LNCaP clone FGC (cell line): ENCODE data around the gene NUDC.

Experiments used
- DNase-seq: peaks from one replicate; pipeline ENCODE4 v3.0.0-alpha.2; 2011; ENCODE audit warnings: low read depth
- H3K4me3 ChIP-seq: 2 replicates; pipeline ENCODE4 v1.5.1; 2011; ENCODE audit warnings: mild to moderate bottlenecking, low read depth, low read length, control low read depth
- TF ChIP-seq, protein P1 (sequence below): IDR thresholded peaks from 2 replicates; pipeline ENCODE4 v1.5.1; 2012; ENCODE audit warnings: mild to moderate bottlenecking; ENCODE audit not compliant: control insufficient read depth, insufficient read depth; ENCODE audit errors: extremely low read depth

The NUDC gene

DNA sequence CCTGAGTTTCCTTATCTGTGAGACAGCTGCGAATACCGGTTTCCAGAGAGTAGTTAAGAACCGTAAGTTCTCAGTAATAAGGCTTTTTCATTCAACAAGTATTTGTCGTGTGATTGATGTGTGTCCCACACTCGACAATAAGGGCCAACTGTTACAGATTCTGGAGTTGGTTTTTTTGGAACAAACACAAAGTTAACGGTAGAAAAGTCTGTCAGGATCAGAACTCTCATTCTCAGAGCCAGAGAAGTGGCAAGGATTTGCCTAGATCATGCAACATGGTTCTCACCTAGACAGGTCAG is 837 bp downstream of the NUDC start:
- H3K4me3 ChIP-seq, result peak overlapping the region; percentile 99
- TF ChIP-seq, protein P1, sequence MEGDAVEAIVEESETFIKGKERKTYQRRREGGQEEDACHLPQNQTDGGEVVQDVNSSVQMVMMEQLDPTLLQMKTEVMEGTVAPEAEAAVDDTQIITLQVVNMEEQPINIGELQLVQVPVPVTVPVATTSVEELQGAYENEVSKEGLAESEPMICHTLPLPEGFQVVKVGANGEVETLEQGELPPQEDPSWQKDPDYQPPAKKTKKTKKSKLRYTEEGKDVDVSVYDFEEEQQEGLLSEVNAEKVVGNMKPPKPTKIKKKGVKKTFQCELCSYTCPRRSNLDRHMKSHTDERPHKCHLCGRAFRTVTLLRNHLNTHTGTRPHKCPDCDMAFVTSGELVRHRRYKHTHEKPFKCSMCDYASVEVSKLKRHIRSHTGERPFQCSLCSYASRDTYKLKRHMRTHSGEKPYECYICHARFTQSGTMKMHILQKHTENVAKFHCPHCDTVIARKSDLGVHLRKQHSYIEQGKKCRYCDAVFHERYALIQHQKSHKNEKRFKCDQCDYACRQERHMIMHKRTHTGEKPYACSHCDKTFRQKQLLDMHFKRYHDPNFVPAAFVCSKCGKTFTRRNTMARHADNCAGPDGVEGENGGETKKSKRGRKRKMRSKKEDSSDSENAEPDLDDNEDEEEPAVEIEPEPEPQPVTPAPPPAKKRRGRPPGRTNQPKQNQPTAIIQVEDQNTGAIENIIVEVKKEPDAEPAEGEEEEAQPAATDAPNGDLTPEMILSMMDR, result no peak
- DNase-seq, result no peak

- no peak for DNase-seq
Observed at GRCh38 chr1:26922901-26923300, 1.4 kb downstream of the NUDC start.

GRCh38 chr1:26923711-26924110 is 2.2 kb downstream of the NUDC start:
- TF ChIP-seq, protein P1, result no peak
- H3K4me3 ChIP-seq, result no peak overlapping the region
- no peak for DNase-seq

More at GRCh38 chr1:26922901-26923300, 1.4 kb downstream of the NUDC start:
- TF ChIP-seq, protein P1, result no peak
- H3K4me3 ChIP-seq, result peak overlapping the region; percentile 99

GRCh38 chr1:26932531-26932930 is 11.0 kb downstream of the NUDC start:
- DNase-seq, result no peak
- TF ChIP-seq, protein P1, result no peak
- no peak overlapping the region for H3K4me3 ChIP-seq

DNA sequence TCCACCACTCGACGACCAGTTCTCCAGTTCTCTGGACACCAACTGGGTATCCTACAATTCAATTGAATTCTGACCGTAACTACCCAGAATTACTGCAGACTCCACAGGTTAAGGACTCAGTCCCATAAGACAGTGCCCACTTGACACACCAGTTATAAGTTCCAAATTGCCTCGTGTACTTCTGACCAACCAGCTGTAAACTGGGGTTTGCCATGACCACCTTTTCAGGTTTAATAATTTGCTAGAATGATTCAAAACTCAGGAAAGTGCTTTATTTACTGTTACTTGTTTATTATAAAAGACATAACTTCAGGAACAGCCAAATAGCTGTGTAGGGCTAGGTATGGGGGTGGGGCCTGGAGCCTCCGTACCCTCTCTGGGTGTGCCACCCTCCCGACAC is 15.3 kb downstream of the NUDC start:
- TF ChIP-seq, protein P1, result no peak
- no peak for DNase-seq
- no peak overlapping the region for H3K4me3 ChIP-seq

DNA sequence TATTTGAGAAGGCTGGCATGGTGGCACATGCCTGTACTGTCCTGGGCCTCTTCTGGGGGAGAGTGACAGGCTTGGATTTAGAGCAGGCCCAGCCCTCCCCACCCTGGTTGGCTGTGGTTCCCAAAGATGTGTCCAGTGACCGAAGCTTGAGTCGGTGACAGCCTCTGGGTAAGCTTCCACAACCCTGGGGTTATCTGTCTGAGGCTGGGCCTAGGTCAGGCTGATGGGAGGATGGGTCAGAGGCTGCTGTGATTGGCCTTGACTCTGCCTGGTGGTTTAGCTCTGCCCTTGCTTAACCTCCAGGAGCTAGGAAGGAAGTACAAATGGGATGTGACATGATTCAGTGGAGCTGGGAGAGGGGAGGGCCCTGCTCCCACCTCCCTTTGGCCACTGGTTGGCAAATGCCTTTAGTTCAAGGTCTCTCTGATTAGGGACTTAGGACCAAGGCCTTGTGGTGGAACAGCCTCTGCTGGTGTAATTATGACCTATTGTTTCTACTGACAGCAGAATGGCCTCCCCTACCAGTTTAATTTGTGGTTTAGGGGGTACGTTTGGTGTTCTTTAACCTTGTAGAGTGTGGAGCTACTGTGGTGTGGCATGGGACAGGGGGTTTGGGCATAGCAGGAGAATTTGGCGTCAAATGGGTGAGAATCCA is 16.6 kb downstream of the NUDC start:
- H3K4me3 ChIP-seq, result no peak overlapping the region
- DNase-seq, result no peak
- TF ChIP-seq, protein P1, result no peak

DNA sequence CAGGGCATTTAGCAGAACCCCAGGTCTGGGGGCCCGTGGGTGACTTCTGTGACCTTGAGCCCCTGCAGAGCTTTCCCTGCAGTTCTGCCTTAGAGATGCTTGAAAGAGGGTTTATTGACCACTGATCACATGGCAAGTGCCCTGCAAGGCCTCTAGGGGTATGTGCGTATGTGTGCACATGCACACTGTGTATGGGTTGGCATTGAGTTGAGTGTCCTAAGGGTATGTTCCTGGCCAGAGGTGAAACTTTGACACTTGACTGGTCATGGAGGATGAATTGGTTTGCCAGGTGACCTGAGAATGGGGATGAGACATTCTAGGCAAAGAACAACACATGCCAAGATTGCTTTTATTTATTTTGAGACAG is 17.1 kb downstream of the NUDC start:
- DNase-seq, result no peak
- TF ChIP-seq, protein P1, result no peak
- H3K4me3 ChIP-seq, result no peak overlapping the region
